ENCODE measurements around the gene EGFLAM. TPM values are rescaled to one million over a fixed set of nuclear protein-coding genes. Genes with fewer than 3 reads are reported as not detected.

EGFLAM gene
- total RNA-seq, 1 experiment from 2014 or later, result 1.1 TPM

- Mint-ChIP-seq H3K4me3 (no peak overlapping the region), H3K36me3 (no peaks in the 10 kb centered on the region), H3K4me1 (no peaks in the 10 kb centered on the region), H3K9me3 (peaks cover 14% of the 10 kb centered on the region), H3K27ac (no peak overlapping the region), H3K27me3 (ENCODE audit: low read depth) (no peaks in the 10 kb centered on the region)
- POLR2A ChIA-PET, result no interaction called here
- DNase-seq (ENCODE audit: low spot score), result no peak
- no peak for ATAC-seq
- no peak for TF ChIP-seq FOXJ3 (CRISPR knock-in tag; IDR thresholded peaks at IDR 0.05; ENCODE audit: borderline replicate concordance)
- no peak for TF ChIP-seq ZNF396 (CRISPR knock-in tag; IDR thresholded peaks at IDR 0.05; ENCODE audit: borderline replicate concordance)
- no peak for TF ChIP-seq ARID4B (CRISPR knock-in tag; IDR thresholded peaks at IDR 0.05; ENCODE audit: borderline replicate concordance)
- no peak for TF ChIP-seq ZNF138 (CRISPR knock-in tag; conservative IDR thresholded peaks at IDR 0.05)
- TF ChIP-seq IRF1 (CRISPR knock-in tag; IDR thresholded peaks at IDR 0.05), result no peak
- TF ChIP-seq ATF6 (CRISPR knock-in tag; IDR thresholded peaks at IDR 0.05), result no peak
- TF ChIP-seq ATF2 (CRISPR knock-in tag; IDR thresholded peaks at IDR 0.05; ENCODE audit: borderline replicate concordance, low read depth), result no peak
- no peak for TF ChIP-seq E2F1 (CRISPR knock-in tag; IDR thresholded peaks at IDR 0.05)
- no peak for TF ChIP-seq ZNF121 (CRISPR knock-in tag; IDR thresholded peaks at IDR 0.05)
- TF ChIP-seq ELF4 (CRISPR knock-in tag; IDR thresholded peaks at IDR 0.05; ENCODE audit: low read depth), result no peak
- TF ChIP-seq ATF3 (CRISPR knock-in tag; conservative IDR thresholded peaks at IDR 0.05), result no peak
- no peak for TF ChIP-seq ZBTB21 (CRISPR knock-in tag; IDR thresholded peaks at IDR 0.05; ENCODE audit: borderline replicate concordance)
- TF ChIP-seq GTF2I (CRISPR knock-in tag; conservative IDR thresholded peaks at IDR 0.05), result no peak
- TF ChIP-seq CREB1 (CRISPR knock-in tag; IDR thresholded peaks at IDR 0.05), result no peak
- no peak for TF ChIP-seq NR2C2 (CRISPR knock-in tag; IDR thresholded peaks at IDR 0.05)
- no peak for TF ChIP-seq PRDM15 (CRISPR knock-in tag; IDR thresholded peaks at IDR 0.05)
- CTCF ChIA-PET, result no interaction called here
Measured at GRCh38 chr5:38212307-38212706, 46.1 kb upstream of the EGFLAM start.
